IMR-90 (cell line): ENCODE results near the gene METTL15. TPM values are rescaled to one million over a fixed set of nuclear protein-coding genes. Genes with fewer than 3 reads are reported as not detected.

ENCODE experiments used
- ATAC-seq: fragments of 200-7000 bp; cut with Tn5 transposase; 2 replicates; pipeline ENCODE4 v1.9.1; 2020; ENCODE audit warnings: low read depth, mild to moderate bottlenecking, moderate library complexity
- BruUV-seq: library from RNA; stranded (reverse); fragments of 400-500 nt; replicated peaks from 2 replicates; lab custom pipeline; 2021; lab: Mats Ljungman, UMichigan
- CTCF ChIA-PET: fragments of 300-600 bp; formaldehyde crosslinking; extraction: SDS; loops from one replicate; lab custom pipeline; 2021; ENCODE audit warnings: antibody characterized with exemption; lab: Yijun Ruan, JAX
- POLR2A ChIA-PET: fragments of 300-600 bp; sonication (Branson Sonifier 250); formaldehyde crosslinking; loops from one replicate; lab custom pipeline; 2022; ENCODE audit warnings: antibody characterized with exemption; ENCODE audit not compliant: unreplicated experiment; lab: Charles Lee
- DNase-seq: peaks from one replicate; pipeline ENCODE4 v3.0.0; 2013
- H2AFZ ChIP-seq: replicated peaks from 2 replicates; pipeline ENCODE3; 2013; ENCODE audit warnings: low read length, mild to moderate bottlenecking; ENCODE audit not compliant: poor library complexity
- H2AK5ac ChIP-seq: 2 replicates; pipeline ENCODE4 v1.6.1; 2013; ENCODE audit warnings: low read depth, low read length, inconsistent platforms
- H2AK9ac ChIP-seq: replicated peaks from 2 replicates; pipeline ENCODE3; 2013; ENCODE audit warnings: mild to moderate bottlenecking, low read depth, low read length, moderate library complexity; ENCODE audit not compliant: poor library complexity
- H2BK120ac ChIP-seq: 2 replicates; pipeline ENCODE4 v1.6.1; 2013; ENCODE audit warnings: low read depth, low read length, inconsistent platforms
- H2BK15ac ChIP-seq: 3 replicates; pipeline ENCODE4 v1.6.1; 2013; ENCODE audit warnings: low read depth, low read length, inconsistent platforms
- H2BK20ac ChIP-seq: 2 replicates; pipeline ENCODE4 v1.6.1; 2013; ENCODE audit warnings: low read depth, mild to moderate bottlenecking, inconsistent platforms, low read length, moderate library complexity
- H2BK5ac ChIP-seq: 2 replicates; pipeline ENCODE4 v1.6.1; 2013; ENCODE audit warnings: mild to moderate bottlenecking, low read depth, low read length, inconsistent platforms; ENCODE audit not compliant: poor library complexity, severe bottlenecking
- H3K14ac ChIP-seq: replicated peaks from 2 replicates; pipeline ENCODE4 v1.6.1; 2013; ENCODE audit warnings: low read depth, low read length, inconsistent platforms
- H3K18ac ChIP-seq: 2 replicates; pipeline ENCODE4 v1.6.1; 2013; ENCODE audit warnings: low read depth, low read length, control low read depth
- H3K23ac ChIP-seq: 2 replicates; pipeline ENCODE4 v1.6.1; 2013; ENCODE audit warnings: low read depth, low read length, inconsistent platforms
- H3K27ac ChIP-seq: 2 replicates; pipeline ENCODE4 v1.5.1; 2013; ENCODE audit warnings: mild to moderate bottlenecking, control low read depth, low read length; ENCODE audit not compliant: insufficient read depth
- H3K27me3 ChIP-seq: 2 replicates; pipeline ENCODE4 v1.6.1; 2013; ENCODE audit warnings: low read length; ENCODE audit not compliant: control insufficient read depth, insufficient read depth
- H3K36me3 ChIP-seq: 2 replicates; pipeline ENCODE4 v1.6.1; 2013; ENCODE audit warnings: low read length, mixed read lengths; ENCODE audit not compliant: control insufficient read depth, insufficient read depth
- H3K4ac ChIP-seq: 2 replicates; pipeline ENCODE4 v1.6.1; 2013; ENCODE audit warnings: low read depth, low read length, inconsistent platforms
- H3K4me1 ChIP-seq: 2 replicates; pipeline ENCODE4 v1.6.1; 2013; ENCODE audit warnings: low read length, mixed read lengths; ENCODE audit not compliant: control insufficient read depth, insufficient read depth
- H3K4me2 ChIP-seq: 2 replicates; pipeline ENCODE4 v1.6.1; 2013; ENCODE audit warnings: low read depth, mild to moderate bottlenecking, control low read depth, low read length, moderate library complexity
- H3K4me3 ChIP-seq: 2 replicates; pipeline ENCODE4 v1.5.1; 2013; ENCODE audit warnings: low read depth, mild to moderate bottlenecking, control low read depth, low read length, moderate library complexity; ENCODE audit not compliant: insufficient read depth
- H3K56ac ChIP-seq: 2 replicates; pipeline ENCODE4 v1.6.1; 2013; ENCODE audit warnings: low read length, inconsistent platforms; ENCODE audit not compliant: insufficient read depth; ENCODE audit errors: extremely low read depth
- H3K79me1 ChIP-seq, 2 experiments: 2 replicates each; pipeline ENCODE4 v1.6.1; 2013; ENCODE audit warnings: low read length in 2 of 2, inconsistent platforms in 1 of 2, low read depth in 1 of 2
- H3K9ac ChIP-seq: 2 replicates; pipeline ENCODE4 v1.6.1; 2013; ENCODE audit warnings: low read depth, low read length, control low read depth
- H3K9me1 ChIP-seq: 2 replicates; pipeline ENCODE4 v1.6.1; 2013; ENCODE audit warnings: low read length, inconsistent platforms; ENCODE audit not compliant: insufficient read depth
- H3K9me3 ChIP-seq: 2 replicates; pipeline ENCODE4 v1.6.1; 2013; ENCODE audit warnings: low read length; ENCODE audit not compliant: control insufficient read depth, insufficient read depth
- H4K20me1 ChIP-seq: 2 replicates; pipeline ENCODE4 v1.6.1; 2013; ENCODE audit warnings: low read length, inconsistent platforms; ENCODE audit not compliant: insufficient read depth
- H4K5ac ChIP-seq: 2 replicates; pipeline ENCODE4 v1.6.1; 2013; ENCODE audit warnings: mild to moderate bottlenecking, low read depth, low read length, control low read depth
- H4K8ac ChIP-seq, 2 experiments: 2 replicates each; pipeline ENCODE4 v1.6.1; 2013; ENCODE audit warnings: low read depth in 2 of 2, low read length in 2 of 2, control low read depth in 1 of 2, inconsistent platforms in 1 of 2
- H4K91ac ChIP-seq: 2 replicates; pipeline ENCODE4 v1.6.1; 2013; ENCODE audit warnings: low read depth, low read length, inconsistent platforms; ENCODE audit not compliant: insufficient read depth
- CHD1 ChIP-seq: IDR thresholded peaks from 2 replicates; pipeline ENCODE4 v1.6.1; 2012; ENCODE audit warnings: low read depth, low read length, improper control_type of control experiment
- CTCF ChIP-seq: conservative IDR thresholded peaks from 2 replicates; pipeline ENCODE4 v1.5.1; 2012; ENCODE audit warnings: mild to moderate bottlenecking, low read depth, low read length, improper control_type of control experiment
- FOS ChIP-seq: fragments of 150-350 bp; IDR thresholded peaks from 2 replicates; pipeline ENCODE4 v1.6.1; 2016; ENCODE audit warnings: low read depth, low read length
- MAZ ChIP-seq: IDR thresholded peaks from 2 replicates; pipeline ENCODE4 v1.6.1; 2012; ENCODE audit warnings: low read depth, mild to moderate bottlenecking, low read length, improper control_type of control experiment, moderate library complexity, borderline replicate concordance
- MXI1 ChIP-seq: IDR thresholded peaks from 2 replicates; pipeline ENCODE4 v1.6.1; 2012; ENCODE audit warnings: low read depth, mild to moderate bottlenecking, low read length, moderate library complexity, borderline replicate concordance
- NFE2L2 ChIP-seq: fragments of 150-350 bp; IDR thresholded peaks from 2 replicates; pipeline ENCODE4 v1.6.1; 2016; ENCODE audit warnings: low read depth, mild to moderate bottlenecking, low read length
- RCOR1 ChIP-seq: IDR thresholded peaks from 2 replicates; pipeline ENCODE4 v1.6.1; 2012; ENCODE audit warnings: mild to moderate bottlenecking, low read length, improper control_type of control experiment; ENCODE audit not compliant: insufficient replicate concordance
- RFX5 ChIP-seq: IDR thresholded peaks from 2 replicates; pipeline ENCODE4 v1.8.0; 2012; ENCODE audit warnings: low read depth, mild to moderate bottlenecking, low read length, moderate library complexity
- WGBS, 2 experiments: methylation state at CpG; one replicate each; pipeline versions ENCODE4 v1.1.5 to v1.1.7; 2013; ENCODE audit warnings: missing lambda C conversion rate in 2 of 2; ENCODE audit not compliant: insufficient read length in 1 of 2; ENCODE audit errors: extremely low coverage in 2 of 2; 5-methylcytosine and 5-hydroxymethylcytosine counted together
- dilution Hi-C: fragments of 300-500 bp; cut with HindIII; formaldehyde crosslinking; loops from one replicate; pipeline ENCODE4 v1.14.3; 2018; ENCODE audit warnings: low sequenced_read_pairs; ENCODE audit not compliant: unreplicated experiment
- in situ Hi-C: fragments of 300-500 bp; cut with MboI; formaldehyde crosslinking; loops from 3 replicates; pipeline ENCODE4 v1.14.3; 2019; ENCODE audit warnings: low sequenced_read_pairs, inconsistent platforms, mixed read lengths
- intact Hi-C: fragments of 100-400 bp; cut with micrococcal nuclease; formaldehyde crosslinking; loops from 2 replicates; pipeline ENCODE4 v1.10.0; 2022
- polyA plus RNA-seq, 3 experiments: library from polyadenylated mRNA; depleted of rRNA; stranded (reverse); fragments of >200 nt; gene quantifications; 2 replicates each; pipeline ENCODE4 v1.2.3, GENCODE V29; 2012; ENCODE audit warnings: low replicate concordance in 1 of 3
- total RNA-seq: library from RNA; depleted of rRNA; stranded (reverse); fragments of >200 nt; gene quantifications from 2 replicates; pipeline ENCODE4 v1.2.3, GENCODE V29; 2012

Gene METTL15
- total and polyA plus RNA-seq, 2 of the 4 experiments (the other 2 are of a cell fraction): 6.5 to 30.5 TPM

GRCh38 chr11:28153586-28153985, 45.4 kb downstream of the METTL15 start:
- Histone ChIP-seq H3K14ac (no peak overlapping the region), H2BK5ac (peak overlapping the region; percentile 36), H2AK5ac (no peak overlapping the region), H3K18ac (no peak overlapping the region), H3K9me1 (no peaks in the 10 kb centered on the region), H3K4me3 (no peak overlapping the region), H3K9me3 (no peaks in the 10 kb centered on the region), H4K8ac (no peak overlapping the region), H3K4me2 (no peak overlapping the region), H3K36me3 (peaks cover 15% of the 10 kb centered on the region), H3K79me1 (peaks cover 17 to 39% of the 10 kb centered on the region in 2 experiments), H3K27ac (no peak overlapping the region), H2BK15ac (no peak overlapping the region; the same call in 2 of the 3 replicates), H2AK9ac (no peak overlapping the region), H3K9ac (no peak overlapping the region), H4K91ac (no peak overlapping the region), H4K20me1 (no peaks in the 10 kb centered on the region), H3K27me3 (no peaks in the 10 kb centered on the region), H3K4ac (no peak overlapping the region), H2BK20ac (no peak overlapping the region), H2AFZ (no peak overlapping the region), H2BK120ac (no peak overlapping the region), H4K5ac (no peak overlapping the region), H3K23ac (no peak overlapping the region), H3K56ac (no peak overlapping the region), H3K4me1 (no peaks in the 10 kb centered on the region)
- no CpG with 5 or more reads among the region's 2 CpGs for WGBS, 2 experiments
- intact Hi-C loops: no loop called here
- no TSS peak for BruUV-seq
- ChIA-PET POLR2A (interaction anchor here (0.6 kb wide), 1 partner anchor 174 kb away, joined by 3 read pairs; no protein-coding TSS in a partner anchor), CTCF (interaction anchor here (0.6 to 1.0 kb wide), 2 partner anchors 11 to 436 kb away, joined by 3 to 4 read pairs; no protein-coding TSS in a partner anchor)
- ATAC-seq: no peak; the same call in 1 of the 2 replicates
- dilution Hi-C loops: no loop called here
- peak; percentile 25 for DNase-seq
- TF ChIP-seq FOS: no peak
- no peak for TF ChIP-seq RCOR1
- no peak for TF ChIP-seq NFE2L2
- TF ChIP-seq CTCF: no peak
- no peak for TF ChIP-seq CHD1
- TF ChIP-seq RFX5: no peak
- no peak for TF ChIP-seq MXI1
- TF ChIP-seq MAZ: no peak
- in situ Hi-C loops: no loop called here
